ENCODE data around the gene FAM110A.
"Not testable (repeated sequence)": the region's sequence is repeated elsewhere in the genome, so short reads cannot be mapped to it uniquely, and the experiment has no call there.

Gene FAM110A

GRCh38 chr20:877814-878213 is 44.3 kb downstream of the FAM110A start:
- DNase-seq = no peak

- DNase-seq = no peak
Measured at GRCh38 chr20:878511-879307, 45.2 kb downstream of the FAM110A start.

GRCh38 chr20:879626-880025 is 46.1 kb downstream of the FAM110A start:
- DNase-seq = no peak

GRCh38 chr20:881051-881782 is 47.7 kb downstream of the FAM110A start:
- peak; percentile 72 to 74 for DNase-seq

- DNase-seq = no peak
Measured at GRCh38 chr20:881783-882144, 48.2 kb downstream of the FAM110A start.

GRCh38 chr20:884983-885952 is 51.8 kb downstream of the FAM110A start:
- DNase-seq = peak; percentile 12 to 56

GRCh38 chr20:887137-887536 is 53.6 kb downstream of the FAM110A start:
- DNase-seq = no peak

GRCh38 chr20:888057-888456 is 54.5 kb downstream of the FAM110A start:
- DNase-seq = no peak

GRCh38 chr20:889106-889505 is 55.6 kb downstream of the FAM110A start:
- DNase-seq = peak; percentile 45 to 79

GRCh38 chr20:889932-890463 is 56.5 kb downstream of the FAM110A start:
- DNase-seq = no peak

GRCh38 chr20:890666-891057 is 57.1 kb downstream of the FAM110A start:
- DNase-seq = no peak

GRCh38 chr20:891058-891705 is 57.7 kb downstream of the FAM110A start:
- DNase-seq = peak; percentile 61 to 75

- peak in 1 of 2 donors; percentile 15 for DNase-seq
Measured at GRCh38 chr20:891706-892080, 58.2 kb downstream of the FAM110A start.

- DNase-seq = not testable (repeated sequence)
Measured at GRCh38 chr20:892371-892770, 58.9 kb downstream of the FAM110A start.
